Activated naive CD4-positive, alpha-beta T cell treated with anti-CD3 and anti-CD28 coated beads, Interleukin-2, amount 50 U/mL, for 16 hours (primary cell): ENCODE data around the gene ASIC3.
"Not testable (repeated sequence)": the region's sequence is repeated elsewhere in the genome, so short reads cannot be mapped to it uniquely, and the experiment has no call there.

Experiments
- DNase-seq: peaks from one replicate; pipeline ENCODE4 v3.0.0-alpha.2; 2020

Gene ASIC3

DNA sequence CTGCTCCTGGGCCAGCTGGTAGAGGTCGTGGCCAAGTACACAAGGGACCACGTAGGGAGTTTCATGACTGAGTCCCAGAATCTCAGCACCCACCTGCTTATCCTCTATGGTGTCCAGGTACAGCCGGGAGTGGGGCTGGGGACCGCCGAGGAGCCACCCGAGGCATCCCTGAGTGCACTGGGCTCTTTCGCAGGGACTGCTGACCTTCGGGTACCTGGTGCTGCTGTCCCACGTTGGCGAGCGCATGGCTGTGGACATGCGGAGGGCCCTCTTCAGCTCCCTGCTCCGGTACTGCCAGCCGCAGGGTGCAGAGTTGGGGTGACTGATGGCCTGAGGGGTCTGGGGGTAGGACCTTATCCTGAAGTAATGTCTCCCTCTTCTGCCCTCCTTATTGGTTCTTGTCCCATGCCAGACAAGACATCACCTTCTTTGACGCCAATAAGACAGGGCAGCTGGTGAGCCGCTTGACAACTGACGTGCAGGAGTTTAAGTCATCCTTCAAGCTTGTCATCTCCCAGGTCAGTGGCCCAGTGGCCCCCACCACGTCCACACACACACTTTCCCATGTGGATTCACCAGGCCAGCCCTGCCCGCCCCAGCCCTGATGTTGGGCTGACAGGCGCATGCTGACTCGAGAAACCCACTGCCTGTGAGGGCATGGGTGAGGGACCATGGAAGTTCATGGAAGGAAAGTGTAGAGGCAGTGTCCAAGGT, 13.9 kb upstream of the ASIC3 start:
- DNase-seq, result no peak

DNA sequence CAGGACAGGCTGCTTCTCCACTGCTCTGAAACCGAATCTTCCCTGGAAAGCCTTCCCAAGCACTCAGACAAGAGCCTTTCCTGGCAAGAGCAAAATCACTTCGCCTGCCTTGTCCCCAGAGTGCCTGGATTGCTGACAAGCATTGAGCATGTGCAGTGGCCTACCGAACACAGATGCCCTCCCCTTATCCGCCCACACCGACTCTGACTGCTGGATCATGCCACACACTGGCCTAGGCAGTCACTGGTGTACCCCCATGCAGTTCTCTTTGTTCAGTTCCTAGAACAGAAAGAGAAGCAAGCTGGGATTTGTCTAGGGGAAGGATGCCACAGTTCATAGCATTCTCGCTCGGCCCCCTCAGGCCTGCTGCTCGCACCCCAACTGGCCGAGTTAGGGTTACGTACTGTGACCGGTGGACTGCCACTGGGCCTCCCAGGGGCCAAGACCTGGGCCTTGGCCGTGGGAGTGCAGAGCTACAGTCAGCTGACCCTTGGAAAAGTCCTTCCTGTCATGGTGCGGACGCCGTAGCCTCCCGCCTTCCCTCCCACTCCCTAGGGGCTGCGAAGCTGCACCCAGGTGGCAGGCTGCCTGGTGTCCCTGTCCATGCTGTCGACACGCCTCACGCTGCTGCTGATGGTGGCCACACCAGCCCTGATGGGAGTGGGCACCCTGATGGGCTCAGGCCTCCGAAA, 13.2 kb upstream of the ASIC3 start:
- DNase-seq, result no peak

DNA sequence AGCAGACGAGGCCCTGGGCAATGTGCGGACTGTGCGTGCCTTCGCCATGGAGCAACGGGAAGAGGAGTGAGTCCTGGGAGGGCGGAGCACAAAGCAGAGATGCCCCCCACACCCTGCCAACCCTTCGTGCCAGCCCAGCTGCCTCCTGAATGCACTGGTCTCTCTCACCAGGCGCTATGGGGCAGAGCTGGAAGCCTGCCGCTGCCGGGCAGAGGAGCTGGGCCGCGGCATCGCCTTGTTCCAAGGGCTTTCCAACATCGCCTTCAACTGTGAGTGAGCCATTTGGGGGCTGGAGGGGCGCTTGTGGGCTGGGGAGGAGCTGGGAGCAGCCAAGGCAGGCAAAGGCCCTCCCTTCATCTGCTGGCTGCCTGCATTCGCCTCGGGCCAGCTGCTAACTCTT, 12.4 kb upstream of the ASIC3 start:
- no peak for DNase-seq

DNA sequence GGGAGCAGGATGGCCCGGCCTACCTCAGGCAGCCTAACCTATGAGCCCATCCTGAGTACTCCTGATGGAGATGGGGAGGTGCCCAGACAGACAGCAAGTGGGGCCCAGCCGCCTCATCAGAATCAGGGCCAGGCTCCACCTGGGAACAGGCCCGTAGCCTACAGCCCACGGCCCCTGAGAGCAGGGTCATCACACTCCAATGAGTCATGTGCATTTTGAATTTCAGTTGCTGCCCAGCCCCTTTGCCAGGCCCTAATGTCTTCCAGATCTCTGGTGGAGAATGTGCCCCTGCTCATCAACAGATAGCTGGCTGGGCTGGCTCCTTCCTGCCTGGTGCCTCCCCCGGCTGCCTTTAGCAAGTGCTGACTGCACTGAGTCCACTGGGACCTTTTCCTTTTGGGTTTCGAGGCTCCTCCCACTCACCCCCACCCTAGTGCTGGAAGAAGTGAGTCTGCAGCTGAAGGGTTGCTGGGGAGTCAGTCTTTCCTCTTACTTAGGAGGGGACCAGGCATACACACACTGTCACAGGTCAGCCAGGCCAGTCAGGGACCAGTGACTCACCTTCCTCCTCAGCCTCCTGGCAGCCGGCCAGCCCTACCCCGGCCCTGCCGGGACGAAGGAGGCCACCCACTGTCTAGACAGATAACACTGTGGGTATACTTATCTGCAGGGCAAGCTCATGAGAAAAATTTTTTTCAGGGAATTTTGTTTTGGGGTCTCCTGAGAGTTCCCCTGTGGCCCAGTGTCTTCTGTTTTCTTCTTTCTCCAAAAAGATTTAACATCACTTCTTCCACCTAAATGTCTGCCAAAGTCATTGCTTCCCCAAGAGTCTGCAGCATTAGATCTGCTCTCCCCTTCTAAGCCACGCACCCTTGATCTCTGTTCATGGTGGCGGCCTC, 9.1 kb upstream of the ASIC3 start:
- peak; percentile 63 for DNase-seq

DNA sequence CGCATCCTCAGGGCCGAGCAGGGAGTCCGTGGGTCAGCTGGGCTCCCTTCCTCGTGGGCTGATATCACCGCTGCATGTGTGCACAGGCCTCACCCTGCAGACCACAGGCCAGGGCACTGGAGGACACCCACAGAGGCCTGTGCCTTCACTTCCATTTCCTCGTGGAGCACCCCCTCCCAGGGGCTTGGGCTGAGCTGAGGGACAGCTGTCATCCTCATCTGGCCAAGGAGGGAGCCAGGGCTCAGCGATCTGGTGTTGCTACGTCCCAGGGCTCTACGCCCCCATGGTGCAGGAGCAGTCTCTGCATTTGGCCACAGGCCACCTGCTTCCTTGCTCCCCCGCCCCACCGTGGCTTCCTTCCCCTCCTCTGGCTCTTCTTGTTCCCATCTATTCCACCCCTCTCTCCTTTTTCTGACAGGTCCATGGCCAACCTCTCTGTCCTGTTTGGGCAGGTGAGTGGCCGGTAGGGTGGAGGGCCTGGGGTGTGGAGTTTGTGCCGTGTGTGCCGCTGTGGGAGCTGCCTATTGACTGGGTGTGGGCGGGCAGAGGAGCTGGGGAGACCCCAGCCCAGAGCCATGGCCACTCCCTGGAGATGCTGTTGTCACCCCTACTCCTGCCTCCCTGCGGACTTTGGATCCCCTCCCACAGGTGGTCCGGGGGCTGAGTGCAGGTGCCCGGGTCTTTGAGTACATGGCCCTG, 8.3 kb upstream of the ASIC3 start:
- no peak for DNase-seq

DNA sequence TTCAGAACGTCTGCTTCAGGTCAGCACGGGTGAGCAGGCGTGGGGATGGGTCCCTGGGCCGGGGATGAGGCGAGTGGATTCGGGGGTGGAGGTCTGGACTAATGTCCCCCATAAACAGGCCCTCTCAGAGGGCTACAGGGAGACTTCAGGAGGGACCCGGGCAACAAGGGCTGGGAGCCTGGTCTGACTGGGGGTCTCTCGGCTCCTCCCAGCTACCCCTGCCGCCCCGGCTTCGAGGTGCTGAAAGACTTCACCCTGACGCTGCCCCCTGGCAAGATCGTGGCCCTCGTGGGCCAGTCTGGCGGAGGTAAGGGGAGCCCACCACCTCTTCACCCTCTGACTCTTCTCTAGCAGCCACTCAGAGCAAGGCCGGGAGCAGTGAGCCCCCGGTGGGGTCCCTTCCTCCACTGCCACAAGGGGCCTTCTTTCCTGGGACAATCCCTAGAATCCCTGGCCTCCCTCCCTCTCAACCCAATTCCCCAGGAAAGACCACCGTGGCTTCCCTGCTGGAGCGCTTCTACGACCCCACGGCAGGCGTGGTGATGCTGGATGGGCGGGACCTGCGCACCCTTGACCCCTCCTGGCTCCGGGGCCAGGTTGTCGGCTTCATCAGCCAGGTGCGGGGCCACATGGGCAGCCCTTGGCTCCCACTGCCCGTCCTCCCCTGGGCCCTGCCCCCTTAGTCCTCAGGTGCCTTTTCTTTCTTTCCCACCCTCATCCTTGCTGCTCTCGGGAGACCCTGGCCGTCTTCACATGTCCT, 7.5 kb upstream of the ASIC3 start:
- no peak for DNase-seq

DNA sequence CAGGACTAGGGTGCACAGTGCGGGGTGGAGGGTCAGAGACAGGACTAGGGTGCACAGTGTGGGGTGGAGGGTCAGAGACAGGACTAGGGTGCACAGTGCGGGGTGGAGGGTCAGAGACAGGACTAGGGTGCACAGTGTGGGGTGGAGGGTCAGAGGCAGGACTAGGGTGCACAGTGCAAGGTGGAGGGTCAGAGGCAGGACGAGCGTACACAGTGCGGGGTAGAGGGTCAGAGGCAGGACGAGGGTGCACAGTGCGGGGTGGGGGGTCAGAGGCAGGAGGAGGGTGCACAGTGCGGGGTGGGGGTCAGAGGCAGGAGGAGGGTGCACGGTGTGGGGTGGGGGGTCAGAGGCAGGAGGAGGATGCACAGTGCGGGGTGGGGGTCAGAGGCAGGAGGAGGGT, 4.9 kb upstream of the ASIC3 start:
- DNase-seq, result not testable (repeated sequence)

DNA sequence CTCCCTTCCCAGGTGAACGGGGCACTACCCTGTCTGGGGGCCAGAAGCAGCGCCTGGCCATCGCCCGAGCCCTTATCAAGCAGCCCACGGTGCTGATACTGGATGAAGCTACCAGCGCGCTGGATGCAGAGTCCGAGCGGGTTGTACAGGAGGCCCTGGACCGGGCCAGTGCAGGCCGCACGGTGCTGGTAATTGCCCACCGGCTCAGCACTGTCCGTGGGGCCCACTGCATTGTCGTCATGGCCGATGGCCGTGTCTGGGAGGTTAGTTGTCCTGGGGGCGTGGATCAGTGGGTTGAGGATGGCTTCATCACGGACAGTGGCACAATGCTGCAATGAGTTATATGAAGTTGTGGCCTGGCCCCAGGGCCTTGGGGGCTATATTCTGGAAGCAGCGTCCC, 4.4 kb upstream of the ASIC3 start:
- no peak for DNase-seq

DNA sequence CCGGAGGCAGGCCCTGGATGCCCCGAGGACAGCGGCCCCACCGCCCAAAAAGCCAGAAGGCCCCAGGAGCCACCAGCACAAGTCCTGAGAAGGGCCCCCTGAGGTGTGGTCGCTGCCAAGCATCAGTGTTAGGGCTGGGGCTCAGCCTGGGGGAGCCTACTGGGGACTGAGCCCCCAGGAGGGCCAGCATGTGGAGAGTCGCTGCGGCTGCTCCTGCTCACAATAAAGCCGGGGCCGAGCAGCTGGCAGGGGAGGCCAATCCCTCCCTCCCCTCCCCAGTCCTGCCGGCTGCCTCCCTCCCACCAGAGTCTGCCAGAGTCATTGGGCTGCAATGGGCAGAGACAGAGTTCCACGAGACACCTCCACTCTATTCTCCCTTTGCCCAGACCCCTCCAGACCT, 3.1 kb upstream of the ASIC3 start:
- no peak for DNase-seq

DNA sequence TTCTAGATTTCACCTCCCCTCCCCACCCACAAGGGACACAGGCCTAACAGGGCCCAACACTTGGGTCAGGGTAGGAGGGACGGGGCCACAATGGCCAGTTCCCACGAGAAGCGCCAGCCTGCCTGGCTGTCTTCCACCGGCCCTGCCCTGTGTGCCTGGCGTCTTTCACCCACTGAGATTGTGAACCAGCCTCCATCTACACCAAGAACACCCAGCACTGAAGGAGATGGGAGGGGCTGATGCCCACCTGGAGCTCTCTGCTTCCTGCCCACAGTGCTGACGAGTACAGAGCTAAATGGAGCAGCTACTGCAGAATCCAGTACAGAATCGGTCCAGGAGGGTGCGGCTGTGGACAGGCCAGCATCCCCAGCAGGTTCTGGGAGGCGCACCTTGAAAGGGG, 2.4 kb upstream of the ASIC3 start:
- DNase-seq, result no peak

DNA sequence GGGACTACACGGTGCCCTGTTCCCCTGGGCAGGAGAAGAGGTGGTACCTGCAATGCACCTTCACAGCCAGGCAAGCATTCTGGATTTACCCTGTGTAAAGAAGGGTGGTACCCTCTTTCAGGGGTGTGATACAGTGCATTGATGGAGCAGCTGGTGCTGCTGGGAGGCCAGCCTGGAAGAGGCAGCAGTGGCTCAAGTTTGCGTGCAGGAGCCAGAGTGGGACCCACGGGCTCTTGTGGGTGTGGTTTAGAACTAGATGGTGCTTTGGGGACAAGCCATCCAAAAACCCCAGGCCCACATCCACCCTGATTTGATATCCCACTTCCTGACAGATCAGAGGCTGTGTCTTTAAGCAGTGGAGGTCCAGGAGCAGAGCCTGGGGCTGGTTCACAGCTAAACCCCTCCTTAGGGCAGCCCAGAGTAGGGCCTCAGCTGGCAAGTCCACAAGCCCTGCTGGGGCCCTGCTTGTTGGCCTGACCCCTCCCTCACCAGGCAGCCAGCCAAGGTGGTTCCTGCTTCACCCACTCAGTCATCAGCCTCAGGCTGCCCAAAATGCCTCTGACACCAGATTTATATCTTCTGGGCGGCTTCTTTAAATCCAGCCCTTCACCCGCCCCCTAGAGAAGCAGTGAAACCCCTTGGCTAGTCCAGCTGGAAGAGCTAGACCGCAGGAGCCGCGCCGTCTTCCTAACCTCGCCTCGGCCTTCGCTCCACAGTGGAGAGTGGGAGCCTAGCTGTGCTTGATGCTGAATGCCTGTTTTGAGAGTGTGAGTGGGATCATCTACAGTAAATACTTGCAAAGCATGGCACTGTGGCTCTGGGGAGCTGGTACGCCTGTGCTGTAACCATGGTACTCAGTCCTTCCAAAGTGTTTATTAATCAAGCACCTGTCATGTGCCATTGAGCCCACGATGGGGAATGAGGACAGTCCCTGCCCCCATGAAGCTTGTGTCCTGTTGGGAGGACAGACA, 1.4 kb upstream of the ASIC3 start:
- DNase-seq, result no peak

DNA sequence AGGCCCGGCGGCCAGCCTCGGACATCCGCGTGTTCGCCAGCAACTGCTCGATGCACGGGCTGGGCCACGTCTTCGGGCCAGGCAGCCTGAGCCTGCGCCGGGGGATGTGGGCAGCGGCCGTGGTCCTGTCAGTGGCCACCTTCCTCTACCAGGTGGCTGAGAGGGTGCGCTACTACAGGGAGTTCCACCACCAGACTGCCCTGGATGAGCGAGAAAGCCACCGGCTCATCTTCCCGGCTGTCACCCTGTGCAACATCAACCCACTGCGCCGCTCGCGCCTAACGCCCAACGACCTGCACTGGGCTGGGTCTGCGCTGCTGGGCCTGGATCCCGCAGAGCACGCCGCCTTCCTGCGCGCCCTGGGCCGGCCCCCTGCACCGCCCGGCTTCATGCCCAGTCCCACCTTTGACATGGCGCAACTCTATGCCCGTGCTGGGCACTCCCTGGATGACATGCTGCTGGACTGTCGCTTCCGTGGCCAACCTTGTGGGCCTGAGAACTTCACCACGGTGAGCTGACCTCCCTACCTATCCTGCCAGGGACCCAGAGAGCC, 656 bp downstream of the ASIC3 start:
- DNase-seq, result no peak

DNA sequence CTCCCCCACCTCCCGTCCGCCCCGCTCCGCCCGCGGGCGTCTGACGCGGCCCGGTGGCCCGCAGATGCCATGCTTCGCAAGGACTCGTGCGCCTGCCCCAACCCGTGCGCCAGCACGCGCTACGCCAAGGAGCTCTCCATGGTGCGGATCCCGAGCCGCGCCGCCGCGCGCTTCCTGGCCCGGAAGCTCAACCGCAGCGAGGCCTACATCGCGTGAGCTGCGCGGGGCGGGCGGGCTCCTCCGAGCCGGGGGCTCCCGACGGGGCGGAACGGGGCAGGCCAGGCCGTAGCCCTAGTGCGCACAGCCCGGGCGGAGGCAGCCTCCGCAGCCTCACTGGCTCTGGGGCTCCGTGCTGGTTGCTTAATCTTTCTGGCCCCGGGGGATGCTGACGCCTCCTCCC, 2.8 kb downstream of the ASIC3 start:
- peak; percentile 66 for DNase-seq

DNA sequence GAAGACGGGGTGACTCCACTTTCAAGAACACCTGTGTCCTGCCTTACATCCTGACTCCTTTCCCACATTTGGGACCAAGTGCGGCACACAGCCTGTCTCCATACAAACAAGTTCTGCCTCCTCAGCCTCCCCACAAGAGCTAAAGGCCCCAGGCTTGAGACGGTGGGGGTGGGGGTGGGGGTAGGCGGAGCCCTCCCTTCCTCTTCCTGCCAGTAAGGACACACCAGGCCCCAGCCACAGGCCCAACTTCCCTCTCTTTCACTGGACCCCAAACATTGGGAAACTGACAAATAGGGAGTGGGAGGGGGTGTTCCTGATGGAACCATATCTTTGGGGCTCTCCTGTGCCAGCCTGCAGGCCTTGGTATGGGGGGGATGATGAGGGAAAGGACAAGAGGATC, 4.8 kb downstream of the ASIC3 start:
- no peak for DNase-seq

DNA sequence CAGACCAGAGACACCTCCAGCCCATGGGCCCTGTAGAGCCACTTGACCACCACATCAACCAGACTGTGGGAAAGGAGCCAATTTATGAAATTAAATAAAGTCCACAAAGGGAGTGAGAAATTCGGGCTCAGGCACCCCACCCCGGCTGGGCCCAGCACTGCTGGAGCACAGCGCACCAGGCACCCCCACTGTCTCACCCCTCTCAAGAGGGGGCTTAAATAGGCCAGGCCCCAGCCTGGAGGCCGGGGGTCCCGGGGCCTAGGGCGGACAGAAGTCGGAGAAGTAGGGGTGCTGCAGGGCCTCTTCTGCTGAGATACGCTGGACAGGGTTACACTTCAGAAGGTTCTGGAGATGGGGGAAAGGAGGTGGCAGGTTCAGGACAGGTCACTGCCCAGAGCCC, 5.4 kb downstream of the ASIC3 start:
- no peak for DNase-seq

DNA sequence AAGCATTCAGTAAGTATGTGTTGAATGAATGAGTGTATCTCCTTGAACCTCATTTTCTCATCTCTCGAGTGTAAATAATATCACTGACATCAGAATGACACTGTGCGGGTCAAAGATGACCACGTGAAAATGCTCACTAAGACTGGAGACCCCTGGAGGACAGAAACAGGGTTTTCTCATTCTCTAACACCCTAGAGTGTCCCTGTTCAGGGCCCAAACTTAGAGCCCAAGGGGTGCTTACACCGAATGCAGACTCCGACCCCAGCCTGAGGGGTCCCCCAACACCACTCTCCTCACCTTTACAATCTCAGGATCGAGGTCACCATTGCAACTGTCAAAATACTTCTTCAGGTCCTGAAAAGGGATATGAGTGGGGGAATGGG, 7.9 kb downstream of the ASIC3 start:
- DNase-seq, result no peak

DNA sequence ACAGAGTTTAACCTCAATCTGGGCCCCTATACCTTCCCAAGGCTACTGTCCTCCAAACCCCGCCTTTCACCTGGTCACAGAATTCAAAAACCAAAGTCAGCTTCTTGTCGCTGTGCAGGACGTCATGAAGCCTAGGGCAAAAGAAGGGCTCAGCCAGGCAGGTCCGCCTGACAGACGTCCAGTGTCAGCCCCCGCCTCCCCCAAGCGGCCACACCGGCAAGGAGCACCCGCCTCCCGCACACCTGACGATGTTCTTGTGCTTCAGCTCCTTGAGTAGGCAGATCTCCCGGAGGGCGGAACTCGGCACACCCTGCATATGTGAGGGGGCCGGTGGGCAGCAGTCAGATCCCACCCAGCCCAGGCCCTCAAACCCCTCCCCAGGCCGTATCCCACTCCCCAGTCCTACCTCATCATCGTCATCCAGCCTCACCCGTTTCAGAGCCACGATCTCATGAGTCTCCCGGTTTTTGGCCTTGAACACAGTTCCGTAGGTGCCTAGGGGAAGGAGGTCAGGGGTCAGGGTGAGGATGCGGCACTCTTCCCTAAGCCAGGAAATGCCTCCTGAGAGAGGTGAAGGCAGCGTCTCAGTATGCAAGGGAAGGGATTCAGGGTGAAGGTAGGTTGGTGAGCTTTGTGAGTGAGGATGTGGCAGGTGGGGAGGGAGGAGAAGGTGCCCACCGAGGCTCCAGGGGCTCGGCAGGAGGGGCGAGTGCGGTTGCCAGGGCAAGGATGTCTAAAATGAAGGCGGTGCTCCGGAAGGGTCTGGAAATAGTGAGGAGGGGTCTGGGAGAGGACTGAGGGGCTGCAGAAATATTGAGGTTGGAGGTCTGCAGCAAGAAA, 8.6 kb downstream of the ASIC3 start:
- no peak for DNase-seq

DNA sequence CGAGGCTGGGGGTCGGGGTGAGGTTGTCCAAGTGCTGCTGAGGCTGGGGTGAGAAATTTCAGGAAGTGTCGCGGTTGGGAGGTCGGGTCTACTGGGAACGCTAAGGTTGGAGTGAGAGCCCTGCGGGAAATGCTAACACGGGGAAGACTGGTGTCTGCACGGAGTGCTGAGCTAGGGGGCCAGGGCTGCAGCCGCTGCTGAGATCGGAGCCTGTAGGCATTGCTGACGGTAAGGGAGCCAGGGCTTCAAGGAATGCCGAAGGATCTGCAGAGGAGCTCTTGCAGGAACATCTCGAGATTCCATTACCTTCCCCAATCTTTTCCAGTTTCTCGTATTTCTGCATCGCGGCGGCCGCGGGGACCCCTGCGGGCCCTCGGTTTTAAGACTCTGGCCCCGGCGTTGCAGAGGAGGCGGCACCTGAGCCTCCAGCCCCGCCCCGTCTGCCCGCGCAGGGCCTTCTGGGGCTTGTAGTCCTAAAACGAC, 9.2 kb downstream of the ASIC3 start, which contains the start of gene CDK5:
Gene CDK5, minus strand, starts transcription at position 392 of the 483 bp plus-strand sequence. Its CDS starts 49 bp downstream, at position 343.
- no peak for DNase-seq

DNA sequence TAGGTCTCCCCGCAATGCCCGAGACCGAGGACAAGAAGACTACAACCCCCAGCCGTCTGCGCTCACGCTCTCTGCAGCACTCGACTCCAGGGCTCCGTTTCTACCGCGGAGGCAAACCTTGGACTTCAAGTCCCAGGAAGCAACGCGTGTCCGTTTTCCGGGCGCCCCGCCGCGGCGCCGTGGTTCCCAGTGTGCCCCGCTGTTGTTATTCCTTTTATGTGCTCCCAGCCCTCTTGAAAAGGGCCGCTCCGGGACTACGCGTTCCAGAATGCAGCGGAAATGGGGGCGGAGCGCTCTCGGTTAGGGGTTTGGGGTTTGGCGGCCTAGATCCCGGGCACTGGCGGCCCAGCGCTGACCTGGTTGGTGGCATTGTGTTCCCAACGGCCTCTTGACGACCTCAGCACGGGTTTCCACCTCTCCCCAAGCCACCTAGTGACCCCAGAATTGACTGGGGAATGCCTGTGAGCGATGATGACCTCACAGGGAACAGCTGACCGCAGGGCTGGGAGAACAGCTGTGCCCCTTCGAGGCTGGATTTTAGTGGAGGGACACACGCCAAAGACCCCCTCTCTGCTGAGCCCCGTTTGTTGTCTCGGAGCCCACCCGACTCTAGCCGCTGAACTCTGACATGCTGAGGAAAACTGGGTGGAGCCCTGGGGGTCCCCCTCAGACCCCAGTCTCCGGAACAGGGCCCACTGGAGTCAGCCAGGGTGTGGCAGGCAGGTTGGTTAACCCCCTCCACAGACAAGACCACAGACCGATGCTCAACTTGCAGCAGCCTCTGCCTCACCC, 9.9 kb downstream of the ASIC3 start:
- peak; percentile 97 for DNase-seq
